Upper lobe of left lung (tissue), 4 donors: Measurements from ENCODE around the gene MACROD2.

ENCODE experiments used
- POLR2A ChIP-seq, 4 donors: fragments of 450-650 bp; IDR thresholded peaks; one replicate each; pipeline ENCODE4 v1.5.1; 2016 to 2017; ENCODE audit warnings: antibody characterized with exemption in 4 of 4, mild to moderate bottlenecking in 2 of 4
- POLR2AphosphoS5 ChIP-seq, 2 donors: sonication (generic); formaldehyde crosslinking; IDR thresholded peaks; one replicate each; pipeline ENCODE4 v1.5.1; 2017; ENCODE audit warnings: antibody characterized with exemption in 2 of 2

DNA sequence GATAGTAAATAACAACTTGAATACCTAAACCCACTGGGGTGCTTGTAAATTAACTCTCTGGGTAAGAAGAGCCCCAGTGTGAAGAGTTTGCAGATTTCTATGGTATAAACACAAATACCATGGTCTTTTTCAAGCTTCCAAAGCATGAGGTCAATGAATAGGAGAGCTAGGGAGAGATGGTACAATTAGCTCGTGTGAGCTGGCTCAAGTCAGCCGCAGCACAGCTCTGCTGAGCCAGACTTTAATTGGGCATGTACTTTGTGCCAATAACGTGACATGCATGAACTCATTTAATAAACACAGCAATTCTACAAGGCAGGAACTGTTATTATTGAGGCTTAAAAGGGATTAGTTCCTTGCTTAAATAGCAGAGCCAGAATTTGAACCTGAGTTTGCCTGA is 1893.7 kb downstream of the MACROD2 start:
- no peak for TF ChIP-seq POLR2A (IDR thresholded peaks at IDR 0.05)
- no peak for TF ChIP-seq POLR2AphosphoS5 (IDR thresholded peaks at IDR 0.05)
